H1 (cell line): ENCODE data around the gene CEP104. TPM values are rescaled to one million over a fixed set of nuclear protein-coding genes. Genes with fewer than 3 reads are reported as not detected.

Experiments used
- CTCF ChIA-PET: fragments of 300-600 bp; sonication (Branson Sonifier 250); formaldehyde crosslinking; loops from one replicate; lab custom pipeline; 2021; ENCODE audit not compliant: partially characterized antibody; lab: Charles Lee
- POLR2A ChIA-PET: fragments of 300-600 bp; sonication (Branson Sonifier 250); formaldehyde crosslinking; loops from one replicate; lab custom pipeline; 2021; ENCODE audit warnings: inconsistent platforms; ENCODE audit not compliant: partially characterized antibody; lab: Charles Lee
- DNase-seq, 2 experiments: peaks; one replicate each; pipeline versions ENCODE4 v3.0.0 to v3.0.0-alpha.2; 2010 to 2022; ENCODE audit warnings: low spot score in 2 of 2, low read depth in 1 of 2, mixed read lengths in 1 of 2
- FAIRE-seq: peaks from 2 replicates; lab custom pipeline; 2011; peaks lifted over from hg19 to GRCh38; lab: Jason Lieb, UNC
- H2AFZ ChIP-seq: 2 replicates; pipeline ENCODE4 v1.8.1; 2012; ENCODE audit warnings: low read length, inconsistent platforms
- H2AK5ac ChIP-seq: 2 replicates; pipeline ENCODE4 v1.6.1; 2013; ENCODE audit warnings: low read depth, low read length
- H2BK120ac ChIP-seq: replicated peaks from 2 replicates; pipeline ENCODE3; 2013; ENCODE audit warnings: low read depth, low read length, inconsistent platforms
- H2BK12ac ChIP-seq: 2 replicates; pipeline ENCODE4 v1.6.1; 2013; ENCODE audit warnings: low read depth, low read length
- H2BK15ac ChIP-seq: 2 replicates; pipeline ENCODE4 v1.6.1; 2013; ENCODE audit warnings: low read length
- H2BK20ac ChIP-seq: 2 replicates; pipeline ENCODE4 v1.6.1; 2013; ENCODE audit warnings: low read length
- H2BK5ac ChIP-seq: 2 replicates; pipeline ENCODE4 v1.6.1; 2013; ENCODE audit warnings: low read depth, low read length
- H3K14ac ChIP-seq: 2 replicates; pipeline ENCODE4 v1.6.1; 2013; ENCODE audit warnings: inconsistent platforms; ENCODE audit not compliant: insufficient read length
- H3K18ac ChIP-seq: 2 replicates; pipeline ENCODE4 v1.6.1; 2013; ENCODE audit warnings: low read length; ENCODE audit errors: extremely low read depth
- H3K23ac ChIP-seq: 2 replicates; pipeline ENCODE4 v1.6.1; 2013; ENCODE audit warnings: inconsistent platforms; ENCODE audit not compliant: insufficient read length
- H3K23me2 ChIP-seq: 2 replicates; pipeline ENCODE4 v1.6.1; 2013; ENCODE audit warnings: low read depth, low read length
- H3K27ac ChIP-seq: 2 replicates; pipeline ENCODE4 v1.6.1; 2011; ENCODE audit warnings: low read depth, low read length, inconsistent platforms
- H3K27me3 ChIP-seq, 4 experiments: replicated peaks in 1 of 4; 1 replicate in 1 of 4; 2 replicates in 3 of 4; pipeline versions ENCODE4 v1.6.1 to v1.8.1; 2011 to 2013; ENCODE audit warnings: low read length in 3 of 4, mild to moderate bottlenecking in 3 of 4, inconsistent platforms in 2 of 4, mixed read lengths in 2 of 4, moderate library complexity in 1 of 4; ENCODE audit not compliant: control insufficient read depth in 3 of 4, insufficient read depth in 3 of 4; ENCODE audit errors: extremely low read depth in 1 of 4
- H3K36me3 ChIP-seq, 4 experiments: 2 replicates each; pipeline versions ENCODE4 v1.6.1 to v1.8.1; 2011 to 2013; ENCODE audit warnings: mild to moderate bottlenecking in 4 of 4, low read length in 3 of 4, moderate library complexity in 2 of 4, control low read depth in 1 of 4, inconsistent platforms in 1 of 4; ENCODE audit not compliant: insufficient read depth in 4 of 4, control insufficient read depth in 2 of 4
- H3K4ac ChIP-seq: replicated peaks from 2 replicates; pipeline ENCODE3; 2013; ENCODE audit warnings: low read length, low read depth, mixed read lengths, inconsistent platforms; ENCODE audit not compliant: insufficient read length
- H3K4me1 ChIP-seq, 4 experiments: replicated peaks in 1 of 4; 1 replicate in 1 of 4; 2 replicates in 3 of 4; pipeline versions ENCODE4 v1.6.1 to v1.8.1; 2011 to 2013; ENCODE audit warnings: low read length in 3 of 4, inconsistent platforms in 2 of 4, mixed read lengths in 1 of 4; ENCODE audit not compliant: insufficient read depth in 4 of 4, control insufficient read depth in 3 of 4
- H3K4me2 ChIP-seq, 2 experiments: 2 replicates each; pipeline versions ENCODE4 v1.6.1 to v1.8.1; 2011 to 2013; ENCODE audit warnings: low read depth in 2 of 2, low read length in 2 of 2, control low read depth in 1 of 2, inconsistent platforms in 1 of 2, mild to moderate bottlenecking in 1 of 2; ENCODE audit not compliant: insufficient read depth in 1 of 2
- H3K4me3 ChIP-seq, 4 experiments: fragments of 200-600, 300-600 bp in 1 of 4; sonication (generic), shearing (Covaris generic), sonication (Bioruptor Twin) in 1 of 4; 2 replicates each; pipeline versions ENCODE4 v1.5.1 to v1.8.1; 2011 to 2016; ENCODE audit warnings: low read length in 4 of 4, low read depth in 3 of 4, control low read depth in 2 of 4, inconsistent platforms in 2 of 4, mild to moderate bottlenecking in 2 of 4, mixed read lengths in 1 of 4, moderate library complexity in 1 of 4; ENCODE audit not compliant: insufficient read depth in 2 of 4; ENCODE audit errors: extremely low read depth in 1 of 4
- H3K56ac ChIP-seq: replicated peaks from 2 replicates; pipeline ENCODE3; 2013; ENCODE audit warnings: low read depth, mild to moderate bottlenecking, mixed read lengths, low read length, inconsistent platforms; ENCODE audit not compliant: insufficient read length
- H3K79me1 ChIP-seq: 2 replicates; pipeline ENCODE4 v1.6.1; 2013; ENCODE audit warnings: low read depth, low read length, control low read depth
- H3K79me2 ChIP-seq, 2 experiments: 2 replicates each; pipeline versions ENCODE4 v1.6.1 to v1.8.1; 2012 to 2013; ENCODE audit warnings: low read length in 2 of 2, mild to moderate bottlenecking in 2 of 2, inconsistent platforms in 1 of 2; ENCODE audit not compliant: insufficient read depth in 2 of 2, control insufficient read depth in 1 of 2
- H3K9ac ChIP-seq, 4 experiments: replicated peaks in 1 of 4; 1 replicate in 1 of 4; 2 replicates in 3 of 4; pipeline versions ENCODE4 v1.6.1 to v1.8.1; 2011 to 2013; ENCODE audit warnings: low read depth in 3 of 4, low read length in 3 of 4, control low read depth in 2 of 4, mild to moderate bottlenecking in 2 of 4, moderate library complexity in 2 of 4, inconsistent platforms in 1 of 4; ENCODE audit errors: extremely low read depth in 1 of 4
- H3K9me3 ChIP-seq, 2 experiments: 2 replicates each; pipeline versions ENCODE4 v1.6.1 to v1.8.1; 2012 to 2013; ENCODE audit warnings: mild to moderate bottlenecking in 2 of 2, moderate library complexity in 2 of 2, control low read depth in 1 of 2, inconsistent platforms in 1 of 2, low read depth in 1 of 2, low read length in 1 of 2, mixed read lengths in 1 of 2; ENCODE audit not compliant: insufficient read depth in 2 of 2
- H4K20me1 ChIP-seq, 2 experiments: replicated peaks in 1 of 2; 2 replicates each; pipeline versions ENCODE3 to v1.8.1; 2011 to 2013; ENCODE audit warnings: inconsistent platforms in 2 of 2, low read length in 2 of 2, mild to moderate bottlenecking in 1 of 2; ENCODE audit not compliant: insufficient read depth in 2 of 2, control insufficient read depth in 1 of 2
- H4K5ac ChIP-seq: 2 replicates; pipeline ENCODE4 v1.6.1; 2013; ENCODE audit warnings: low read length, low read depth, mixed read lengths, inconsistent platforms; ENCODE audit not compliant: insufficient read length
- H4K8ac ChIP-seq: 2 replicates; pipeline ENCODE4 v1.8.0; 2013; ENCODE audit warnings: mild to moderate bottlenecking, moderate library complexity, low read length, inconsistent platforms; ENCODE audit not compliant: insufficient read depth; ENCODE audit errors: extremely low read depth
- H4K91ac ChIP-seq: replicated peaks from 2 replicates; pipeline ENCODE3; 2013; ENCODE audit warnings: low read length, mixed read lengths, inconsistent platforms; ENCODE audit not compliant: insufficient read length
- KDM1A ChIP-seq: fragments of 200-600, 300-600 bp; sonication (generic); IDR thresholded peaks from 2 replicates; pipeline ENCODE4 v1.7.1; 2016; ENCODE audit warnings: mild to moderate bottlenecking, low read length, borderline replicate concordance
- WGBS, 2 experiments: shearing (Covaris generic) in 1 of 2; methylation state at CpG; one replicate each; pipeline versions ENCODE4 v1.1.6 to v1.1.7; 2013 to 2015; ENCODE audit warnings: low lambda C conversion rate in 2 of 2, mixed read lengths in 2 of 2, inconsistent platforms in 1 of 2, low coverage in 1 of 2, missing lambda C conversion rate in 1 of 2; ENCODE audit not compliant: insufficient replicate concordance in 2 of 2, insufficient coverage in 1 of 2, insufficient read length in 1 of 2; ENCODE audit errors: extremely low coverage in 1 of 2, missing lambda C conversion rate in 1 of 2; 5-methylcytosine and 5-hydroxymethylcytosine counted together
- polyA plus RNA-seq, 7 experiments: library from polyadenylated mRNA; depleted of rRNA in 3 of 7; stranded (reverse) in 5 of 7; unstranded in 2 of 7; fragments of >200 nt in 5 of 7; fragments of 200-250 nt in 2 of 7; gene quantifications; 1 replicate in 5 of 7; 2 replicates in 1 of 7; 4 replicates in 1 of 7; pipeline versions ENCODE4 v1.2.1 to v1.2.3, GENCODE V29; 2011 to 2013; ENCODE audit warnings: missing spikeins in 2 of 7, mixed read lengths in 2 of 7
- total RNA-seq: library from RNA; stranded (reverse); fragmentation: NEBNext Ultra II Directional; extraction: Animal tissue kit (Norgen Biotek cat#: 25700); gene quantifications from 2 replicates; pipeline ENCODE4 v1.2.1, GENCODE V29; 2021

The CEP104 gene
- total and polyA plus RNA-seq, 2 of the 8 experiments (the other 6 are each of a cell fraction or from before 2014, with no cell fraction given), result 8.0 to 43.9 TPM

- Histone ChIP-seq H3K27ac (no peak overlapping the region), H3K4ac (no peak overlapping the region), H3K36me3 (peaks cover 30 to 54% (median 50%) of the 10 kb centered on the region in 4 experiments), H3K4me3 (no peak overlapping the region), H4K91ac (no peak overlapping the region), H2AK5ac (no peak overlapping the region), H4K20me1 (peaks cover 10 to 24% of the 10 kb centered on the region in 2 experiments), H3K14ac (no peak overlapping the region), H3K23me2 (no peaks in the 10 kb centered on the region), H3K79me2 (no peaks in the 10 kb centered on the region), H3K4me2 (no peak overlapping the region), H3K56ac (no peak overlapping the region), H3K27me3 (no peaks in the 10 kb centered on the region; a peak in 1 of 7 replicates), H2AFZ (no peak overlapping the region), H2BK15ac (no peak overlapping the region), H3K79me1 (peaks cover 4% of the 10 kb centered on the region; the same call in 1 of the 2 replicates), H2BK5ac (no peak overlapping the region), H3K9me3 (no peaks in the 10 kb centered on the region), H3K4me1 (peaks cover 0 to 6% (median 0%) of the 10 kb centered on the region in 4 experiments; a peak in 4 of 7 replicates), H2BK120ac (no peak overlapping the region), H3K23ac (no peak overlapping the region), H3K18ac (no peak overlapping the region), H2BK20ac (no peak overlapping the region), H3K9ac (no peak overlapping the region), H2BK12ac (no peak overlapping the region), H4K5ac (no peak overlapping the region), H4K8ac (no peak overlapping the region)
- TF ChIP-seq KDM1A, result no peak
- ChIA-PET CTCF (no interaction called here), POLR2A (interaction anchor here (5.8 kb wide), 1 partner anchor 9 kb away, joined by 84 read pairs; no protein-coding TSS in a partner anchor)
- no peak for FAIRE-seq
- 92% methylated on average over 21 of the region's 21 CpGs; no CpG with 5 or more reads in 1 of the 2 experiments for WGBS, 2 experiments
- DNase-seq, result no peak
Observed at GRCh38 chr1:3780901-3781300, 76.1 kb downstream of the CEP104 start.
